H1 (cell line): ENCODE measurements around the gene WDR35. TPM values are rescaled to one million over a fixed set of nuclear protein-coding genes. Genes with fewer than 3 reads are reported as not detected.

Experiments used
- CTCF ChIA-PET: fragments of 300-600 bp; sonication (Branson Sonifier 250); formaldehyde crosslinking; loops from one replicate; lab custom pipeline; 2021; ENCODE audit not compliant: partially characterized antibody; lab: Charles Lee
- POLR2A ChIA-PET: fragments of 300-600 bp; sonication (Branson Sonifier 250); formaldehyde crosslinking; loops from one replicate; lab custom pipeline; 2021; ENCODE audit warnings: inconsistent platforms; ENCODE audit not compliant: partially characterized antibody; lab: Charles Lee
- DNase-seq, 2 experiments: peaks; one replicate each; pipeline versions ENCODE4 v3.0.0 to v3.0.0-alpha.2; 2010 to 2022; ENCODE audit warnings: low spot score in 2 of 2, low read depth in 1 of 2, mixed read lengths in 1 of 2
- FAIRE-seq: peaks from 2 replicates; lab custom pipeline; 2011; peaks lifted over from hg19 to GRCh38; lab: Jason Lieb, UNC
- H2AFZ ChIP-seq: 2 replicates; pipeline ENCODE4 v1.8.1; 2012; ENCODE audit warnings: low read length, inconsistent platforms
- H2AK5ac ChIP-seq: 2 replicates; pipeline ENCODE4 v1.6.1; 2013; ENCODE audit warnings: low read depth, low read length
- H2BK120ac ChIP-seq: replicated peaks from 2 replicates; pipeline ENCODE3; 2013; ENCODE audit warnings: low read depth, low read length, inconsistent platforms
- H2BK12ac ChIP-seq: 2 replicates; pipeline ENCODE4 v1.6.1; 2013; ENCODE audit warnings: low read depth, low read length
- H2BK15ac ChIP-seq: 2 replicates; pipeline ENCODE4 v1.6.1; 2013; ENCODE audit warnings: low read length
- H2BK20ac ChIP-seq: 2 replicates; pipeline ENCODE4 v1.6.1; 2013; ENCODE audit warnings: low read length
- H2BK5ac ChIP-seq: 2 replicates; pipeline ENCODE4 v1.6.1; 2013; ENCODE audit warnings: low read depth, low read length
- H3K14ac ChIP-seq: 2 replicates; pipeline ENCODE4 v1.6.1; 2013; ENCODE audit warnings: inconsistent platforms; ENCODE audit not compliant: insufficient read length
- H3K18ac ChIP-seq: 2 replicates; pipeline ENCODE4 v1.6.1; 2013; ENCODE audit warnings: low read length; ENCODE audit errors: extremely low read depth
- H3K23ac ChIP-seq: 2 replicates; pipeline ENCODE4 v1.6.1; 2013; ENCODE audit warnings: inconsistent platforms; ENCODE audit not compliant: insufficient read length
- H3K23me2 ChIP-seq: 2 replicates; pipeline ENCODE4 v1.6.1; 2013; ENCODE audit warnings: low read depth, low read length
- H3K27ac ChIP-seq: 2 replicates; pipeline ENCODE4 v1.6.1; 2011; ENCODE audit warnings: low read depth, low read length, inconsistent platforms
- H3K27me3 ChIP-seq, 4 experiments: replicated peaks in 1 of 4; 1 replicate in 1 of 4; 2 replicates in 3 of 4; pipeline versions ENCODE4 v1.6.1 to v1.8.1; 2011 to 2013; ENCODE audit warnings: low read length in 3 of 4, mild to moderate bottlenecking in 3 of 4, inconsistent platforms in 2 of 4, mixed read lengths in 2 of 4, moderate library complexity in 1 of 4; ENCODE audit not compliant: control insufficient read depth in 3 of 4, insufficient read depth in 3 of 4; ENCODE audit errors: extremely low read depth in 1 of 4
- H3K36me3 ChIP-seq, 4 experiments: 2 replicates each; pipeline versions ENCODE4 v1.6.1 to v1.8.1; 2011 to 2013; ENCODE audit warnings: mild to moderate bottlenecking in 4 of 4, low read length in 3 of 4, moderate library complexity in 2 of 4, control low read depth in 1 of 4, inconsistent platforms in 1 of 4; ENCODE audit not compliant: insufficient read depth in 4 of 4, control insufficient read depth in 2 of 4
- H3K4ac ChIP-seq: replicated peaks from 2 replicates; pipeline ENCODE3; 2013; ENCODE audit warnings: low read length, low read depth, mixed read lengths, inconsistent platforms; ENCODE audit not compliant: insufficient read length
- H3K4me1 ChIP-seq, 4 experiments: replicated peaks in 1 of 4; 1 replicate in 1 of 4; 2 replicates in 3 of 4; pipeline versions ENCODE4 v1.6.1 to v1.8.1; 2011 to 2013; ENCODE audit warnings: low read length in 3 of 4, inconsistent platforms in 2 of 4, mixed read lengths in 1 of 4; ENCODE audit not compliant: insufficient read depth in 4 of 4, control insufficient read depth in 3 of 4
- H3K4me2 ChIP-seq, 2 experiments: 2 replicates each; pipeline versions ENCODE4 v1.6.1 to v1.8.1; 2011 to 2013; ENCODE audit warnings: low read depth in 2 of 2, low read length in 2 of 2, control low read depth in 1 of 2, inconsistent platforms in 1 of 2, mild to moderate bottlenecking in 1 of 2; ENCODE audit not compliant: insufficient read depth in 1 of 2
- H3K4me3 ChIP-seq, 4 experiments: fragments of 200-600, 300-600 bp in 1 of 4; sonication (generic), shearing (Covaris generic), sonication (Bioruptor Twin) in 1 of 4; 2 replicates each; pipeline versions ENCODE4 v1.5.1 to v1.8.1; 2011 to 2016; ENCODE audit warnings: low read length in 4 of 4, low read depth in 3 of 4, control low read depth in 2 of 4, inconsistent platforms in 2 of 4, mild to moderate bottlenecking in 2 of 4, mixed read lengths in 1 of 4, moderate library complexity in 1 of 4; ENCODE audit not compliant: insufficient read depth in 2 of 4; ENCODE audit errors: extremely low read depth in 1 of 4
- H3K56ac ChIP-seq: replicated peaks from 2 replicates; pipeline ENCODE3; 2013; ENCODE audit warnings: low read depth, mild to moderate bottlenecking, mixed read lengths, low read length, inconsistent platforms; ENCODE audit not compliant: insufficient read length
- H3K79me1 ChIP-seq: 2 replicates; pipeline ENCODE4 v1.6.1; 2013; ENCODE audit warnings: low read depth, low read length, control low read depth
- H3K79me2 ChIP-seq, 2 experiments: 2 replicates each; pipeline versions ENCODE4 v1.6.1 to v1.8.1; 2012 to 2013; ENCODE audit warnings: low read length in 2 of 2, mild to moderate bottlenecking in 2 of 2, inconsistent platforms in 1 of 2; ENCODE audit not compliant: insufficient read depth in 2 of 2, control insufficient read depth in 1 of 2
- H3K9ac ChIP-seq, 4 experiments: replicated peaks in 1 of 4; 1 replicate in 1 of 4; 2 replicates in 3 of 4; pipeline versions ENCODE4 v1.6.1 to v1.8.1; 2011 to 2013; ENCODE audit warnings: low read depth in 3 of 4, low read length in 3 of 4, control low read depth in 2 of 4, mild to moderate bottlenecking in 2 of 4, moderate library complexity in 2 of 4, inconsistent platforms in 1 of 4; ENCODE audit errors: extremely low read depth in 1 of 4
- H3K9me3 ChIP-seq, 2 experiments: 2 replicates each; pipeline versions ENCODE4 v1.6.1 to v1.8.1; 2012 to 2013; ENCODE audit warnings: mild to moderate bottlenecking in 2 of 2, moderate library complexity in 2 of 2, control low read depth in 1 of 2, inconsistent platforms in 1 of 2, low read depth in 1 of 2, low read length in 1 of 2, mixed read lengths in 1 of 2; ENCODE audit not compliant: insufficient read depth in 2 of 2
- H4K20me1 ChIP-seq, 2 experiments: replicated peaks in 1 of 2; 2 replicates each; pipeline versions ENCODE3 to v1.8.1; 2011 to 2013; ENCODE audit warnings: inconsistent platforms in 2 of 2, low read length in 2 of 2, mild to moderate bottlenecking in 1 of 2; ENCODE audit not compliant: insufficient read depth in 2 of 2, control insufficient read depth in 1 of 2
- H4K5ac ChIP-seq: 2 replicates; pipeline ENCODE4 v1.6.1; 2013; ENCODE audit warnings: low read length, low read depth, mixed read lengths, inconsistent platforms; ENCODE audit not compliant: insufficient read length
- H4K8ac ChIP-seq: 2 replicates; pipeline ENCODE4 v1.8.0; 2013; ENCODE audit warnings: mild to moderate bottlenecking, moderate library complexity, low read length, inconsistent platforms; ENCODE audit not compliant: insufficient read depth; ENCODE audit errors: extremely low read depth
- H4K91ac ChIP-seq: replicated peaks from 2 replicates; pipeline ENCODE3; 2013; ENCODE audit warnings: low read length, mixed read lengths, inconsistent platforms; ENCODE audit not compliant: insufficient read length
- ASH2L ChIP-seq: fragments of 200-600, 300-600 bp; sonication (generic); IDR thresholded peaks from one replicate; pipeline ENCODE4 v1.7.1; 2017; ENCODE audit warnings: low read length
- CBX8 ChIP-seq: fragments of 300-800, 300-1000 bp; sonication (generic); IDR thresholded peaks from 2 replicates; pipeline ENCODE4 v1.7.1; 2016; ENCODE audit warnings: low read depth, low read length, borderline replicate concordance
- MAX ChIP-seq: IDR thresholded peaks from 2 replicates; pipeline ENCODE4 v1.6.1; 2012; ENCODE audit warnings: inconsistent platforms
- TAF1 ChIP-seq: IDR thresholded peaks from 2 replicates; pipeline ENCODE4 v1.6.1; 2011; ENCODE audit warnings: mild to moderate bottlenecking, low read depth, low read length
- WGBS, 2 experiments: shearing (Covaris generic) in 1 of 2; methylation state at CpG; one replicate each; pipeline versions ENCODE4 v1.1.6 to v1.1.7; 2013 to 2015; ENCODE audit warnings: low lambda C conversion rate in 2 of 2, mixed read lengths in 2 of 2, inconsistent platforms in 1 of 2, low coverage in 1 of 2, missing lambda C conversion rate in 1 of 2; ENCODE audit not compliant: insufficient replicate concordance in 2 of 2, insufficient coverage in 1 of 2, insufficient read length in 1 of 2; ENCODE audit errors: extremely low coverage in 1 of 2, missing lambda C conversion rate in 1 of 2; 5-methylcytosine and 5-hydroxymethylcytosine counted together
- polyA plus RNA-seq, 7 experiments: library from polyadenylated mRNA; depleted of rRNA in 3 of 7; stranded (reverse) in 5 of 7; unstranded in 2 of 7; fragments of >200 nt in 5 of 7; fragments of 200-250 nt in 2 of 7; gene quantifications; 1 replicate in 5 of 7; 2 replicates in 1 of 7; 4 replicates in 1 of 7; pipeline versions ENCODE4 v1.2.1 to v1.2.3, GENCODE V29; 2011 to 2013; ENCODE audit warnings: missing spikeins in 2 of 7, mixed read lengths in 2 of 7
- total RNA-seq: library from RNA; stranded (reverse); fragmentation: NEBNext Ultra II Directional; extraction: Animal tissue kit (Norgen Biotek cat#: 25700); gene quantifications from 2 replicates; pipeline ENCODE4 v1.2.1, GENCODE V29; 2021
- TF ChIP-seq, protein P1 (sequence below): IDR thresholded peaks from 2 replicates; pipeline ENCODE4 v1.6.1; 2012; ENCODE audit warnings: inconsistent platforms

Gene WDR35
- total and polyA plus RNA-seq, 2 of the 8 experiments (the other 6 are each of a cell fraction or from before 2014, with no cell fraction given): 9.0 to 25.5 TPM

DNA sequence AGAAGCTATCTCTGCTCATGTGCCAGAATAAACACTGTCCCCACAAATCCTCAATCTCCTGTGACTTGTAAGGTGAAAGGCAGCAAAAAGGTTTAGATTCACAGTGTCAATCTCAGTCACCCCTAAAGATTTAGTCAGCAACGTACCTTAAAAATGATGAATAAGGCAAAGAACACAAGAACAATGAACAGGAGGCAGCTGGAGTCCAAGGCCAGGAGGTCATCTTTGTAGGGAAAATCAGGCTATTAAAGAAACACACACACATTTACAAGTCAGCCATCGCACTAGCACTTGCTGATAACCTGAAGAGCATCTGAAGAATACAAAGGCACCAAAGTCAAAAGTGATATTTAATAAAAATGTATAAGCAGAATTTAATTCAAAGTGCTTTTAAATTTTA lies 44.9 kb upstream of the WDR35 start:
- WGBS, 2 experiments: 97% methylated on average over 2 of the region's 2 CpGs; no CpG with 5 or more reads in 1 of the 2 experiments
- H3K23ac ChIP-seq: no peak overlapping the region
- H2AFZ ChIP-seq: no peak overlapping the region
- H3K23me2 ChIP-seq: no peaks in the 10 kb centered on the region
- no peak overlapping the region for H3K4ac ChIP-seq
- H4K91ac ChIP-seq: no peak overlapping the region
- no peak for DNase-seq
- no peak overlapping the region for H2BK15ac ChIP-seq
- H3K4me2 ChIP-seq: no peak overlapping the region
- TF ChIP-seq MAX (no peak), ASH2L (no peak), CBX8 (no peak), TAF1 (no peak)
- TF ChIP-seq, protein P1, sequence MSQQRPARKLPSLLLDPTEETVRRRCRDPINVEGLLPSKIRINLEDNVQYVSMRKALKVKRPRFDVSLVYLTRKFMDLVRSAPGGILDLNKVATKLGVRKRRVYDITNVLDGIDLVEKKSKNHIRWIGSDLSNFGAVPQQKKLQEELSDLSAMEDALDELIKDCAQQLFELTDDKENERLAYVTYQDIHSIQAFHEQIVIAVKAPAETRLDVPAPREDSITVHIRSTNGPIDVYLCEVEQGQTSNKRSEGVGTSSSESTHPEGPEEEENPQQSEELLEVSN: no peak
- TF ChIP-seq, all 59 proteins: peak for 0
- no peaks in the 10 kb centered on the region for H3K9me3 ChIP-seq
- no peaks in the 10 kb centered on the region for H3K79me1 ChIP-seq
- H3K4me1 ChIP-seq: no peaks in the 10 kb centered on the region
- H3K18ac ChIP-seq: no peak overlapping the region
- peaks cover 5 to 11% of the 10 kb centered on the region in 2 experiments for H4K20me1 ChIP-seq
- H3K36me3 ChIP-seq: peaks cover 18 to 80% (median 53%) of the 10 kb centered on the region in 4 experiments
- H2BK120ac ChIP-seq: no peak overlapping the region
- H2BK12ac ChIP-seq: no peak overlapping the region
- no peak overlapping the region for H3K56ac ChIP-seq
- no peak overlapping the region for H4K5ac ChIP-seq
- peaks cover 0 to 6% of the 10 kb centered on the region in 2 experiments; a peak in 1 of 4 replicates for H3K79me2 ChIP-seq
- H2BK5ac ChIP-seq: no peak overlapping the region
- no peak overlapping the region for H3K4me3 ChIP-seq
- CTCF ChIA-PET: interaction anchor here (0.6 to 6.1 kb wide), 5 partner anchors 9 to 69 kb away, joined by 3 to 30 read pairs (median 3); no protein-coding TSS in a partner anchor
- FAIRE-seq: no peak
- H3K14ac ChIP-seq: no peak overlapping the region
- no peak overlapping the region for H3K9ac ChIP-seq
- no peak overlapping the region for H2AK5ac ChIP-seq
- no peak overlapping the region for H2BK20ac ChIP-seq
- H3K27ac ChIP-seq: no peak overlapping the region
- H3K27me3 ChIP-seq: no peaks in the 10 kb centered on the region
- H4K8ac ChIP-seq: no peak overlapping the region
- POLR2A ChIA-PET: interaction anchor here (1.1 to 2.4 kb wide), 2 partner anchors 8 to 17 kb away, joined by 4 to 6 read pairs; partner anchors contain the start of gene LAPTM4A
